HepG2 (cell line): ENCODE data around the gene GMEB2. TPM values are rescaled to one million over a fixed set of nuclear protein-coding genes. Genes with fewer than 3 reads are reported as not detected.

Experiments
- BHLHE40 ChIP-seq: IDR thresholded peaks from 2 replicates; pipeline ENCODE4 v1.6.1; 2011; ENCODE audit warnings: low read length, improper control_type of control experiment
- DZIP1 ChIP-seq: sonication (generic); formaldehyde crosslinking; IDR thresholded peaks from 2 replicates; pipeline ENCODE4 v1.5.0; 2020; ENCODE audit warnings: mild to moderate bottlenecking, missing genetic modification reagents
- E2F1 ChIP-seq: sonication (generic); formaldehyde crosslinking; IDR thresholded peaks from 2 replicates; pipeline ENCODE4 v1.5.0; 2020; ENCODE audit warnings: missing genetic modification reagents
- HNRNPL ChIP-seq: fragments of 200-400 bp; formaldehyde crosslinking; IDR thresholded peaks from 2 replicates; pipeline ENCODE4 v1.6.1; 2017; ENCODE audit warnings: mild to moderate bottlenecking, low read depth, low read length
- IRF9 ChIP-seq: sonication (generic); formaldehyde crosslinking; IDR thresholded peaks from 2 replicates; pipeline ENCODE4 v1.8.0; 2022; ENCODE audit warnings: missing genetic modification reagents, mild to moderate bottlenecking, borderline replicate concordance
- NCOA2 ChIP-seq: sonication (generic); formaldehyde crosslinking; IDR thresholded peaks from 2 replicates; pipeline ENCODE4 v1.8.0; 2022; ENCODE audit warnings: inconsistent platforms
- RXRA ChIP-seq: sonication (generic); formaldehyde crosslinking; IDR thresholded peaks from 2 replicates; pipeline ENCODE4 v1.5.1; 2020; ENCODE audit warnings: missing genetic modification reagents
- SALL2 ChIP-seq: sonication (generic); formaldehyde crosslinking; IDR thresholded peaks from 2 replicates; pipeline ENCODE4 v1.8.1; 2023; ENCODE audit warnings: mild to moderate bottlenecking, missing genetic modification reagents, inconsistent platforms
- SAP130 ChIP-seq: IDR thresholded peaks from 2 replicates; pipeline ENCODE4 v1.6.1; 2016; ENCODE audit warnings: low read depth
- SRY ChIP-seq: sonication (generic); formaldehyde crosslinking; IDR thresholded peaks from 2 replicates; pipeline ENCODE4 v1.8.0; 2022; ENCODE audit warnings: mild to moderate bottlenecking, missing genetic modification reagents
- SUZ12 ChIP-seq: fragments of 150-350 bp; IDR thresholded peaks from 2 replicates; pipeline ENCODE4 v1.6.1; 2014; ENCODE audit warnings: low read depth, low read length
- TFE3 ChIP-seq: IDR thresholded peaks from 2 replicates; pipeline ENCODE4 v1.6.1; 2016
- THAP11 ChIP-seq: IDR thresholded peaks from 2 replicates; pipeline ENCODE4 v1.6.1; 2016; ENCODE audit warnings: missing biosample characterization, missing genetic modification reagents
- ZBTB43 ChIP-seq: sonication (generic); formaldehyde crosslinking; conservative IDR thresholded peaks from 2 replicates; pipeline ENCODE4 v1.4.0; 2020; ENCODE audit warnings: missing genetic modification reagents
- ZFP90 ChIP-seq: sonication (generic); formaldehyde crosslinking; IDR thresholded peaks from 2 replicates; pipeline ENCODE4 v1.8.0; 2022; ENCODE audit warnings: missing genetic modification reagents, mild to moderate bottlenecking, inconsistent platforms, borderline replicate concordance
- ZNF124 ChIP-seq: sonication (generic); formaldehyde crosslinking; IDR thresholded peaks from 2 replicates; pipeline ENCODE4 v1.4.0; 2020; ENCODE audit warnings: missing genetic modification reagents
- ZNF317 ChIP-seq: sonication (generic); formaldehyde crosslinking; IDR thresholded peaks from 2 replicates; pipeline ENCODE4 v1.5.0; 2020; ENCODE audit warnings: mild to moderate bottlenecking, missing genetic modification reagents
- ZNF337 ChIP-seq: sonication (generic); formaldehyde crosslinking; IDR thresholded peaks from 2 replicates; pipeline ENCODE4 v1.5.1; 2020; ENCODE audit warnings: missing genetic modification reagents, low read depth, mild to moderate bottlenecking, borderline replicate concordance
- ZNF644 ChIP-seq: IDR thresholded peaks from 2 replicates; pipeline ENCODE4 v1.6.1; 2016; ENCODE audit warnings: low read depth
- ZNF660 ChIP-seq: sonication (generic); formaldehyde crosslinking; IDR thresholded peaks from 2 replicates; pipeline ENCODE4 v1.5.1; 2020; ENCODE audit warnings: mild to moderate bottlenecking, low read depth, missing genetic modification reagents, borderline replicate concordance
- ZNF672 ChIP-seq: sonication (generic); formaldehyde crosslinking; IDR thresholded peaks from 2 replicates; pipeline ENCODE4 v1.8.1; 2022; ENCODE audit warnings: missing genetic modification reagents
- ZSCAN25 ChIP-seq: sonication (generic); formaldehyde crosslinking; IDR thresholded peaks from 2 replicates; pipeline ENCODE4 v1.8.0; 2022; ENCODE audit warnings: mild to moderate bottlenecking, missing genetic modification reagents
- ZZZ3 ChIP-seq: sonication (generic); formaldehyde crosslinking; IDR thresholded peaks from 2 replicates; pipeline ENCODE4 v1.4.0; 2020; ENCODE audit warnings: missing genetic modification reagents, mild to moderate bottlenecking, borderline replicate concordance
- polyA plus RNA-seq, 8 experiments: library from polyadenylated mRNA; depleted of rRNA in 3 of 8; stranded (reverse) in 7 of 8; unstranded in 1 of 8; fragments of >200 nt; fragmentation: Illumina TruSeq in 4 of 8; extraction: Trizol in 4 of 8; gene quantifications; 2 replicates each; pipeline versions ENCODE4 v1.2.1 to v1.2.3, GENCODE V29; 2011 to 2016; ENCODE audit warnings: low read depth in 4 of 8, missing spikeins in 1 of 8, mixed read lengths in 1 of 8; ENCODE audit not compliant: insufficient read depth in 1 of 8
- total RNA-seq, 5 experiments: library from RNA; depleted of rRNA; stranded (reverse); fragments of >200 nt; fragmentation: Illumina TruSeq; extraction: Trizol; gene quantifications; 2 replicates each; pipeline ENCODE4 v1.2.3, GENCODE V29; 2016; ENCODE audit warnings: low read depth in 1 of 5

Gene GMEB2
- total and polyA plus RNA-seq, 2 of the 13 experiments (the other 11 are each of a cell fraction or from before 2014, with no cell fraction given) = 10.6 to 12.4 TPM

GRCh38 chr20:63577317-63577894, 49.5 kb downstream of the GMEB2 start (continued):
- TF ChIP-seq TFE3 (CRISPR knock-in tag) = peak; percentile 44; the same call in 1 of the 2 replicates
- TF ChIP-seq ZZZ3 (CRISPR knock-in tag) = no peak
- peak; percentile 72; the same call in 1 of the 2 replicates for TF ChIP-seq HNRNPL
- TF ChIP-seq SUZ12 = no peak
- no peak for TF ChIP-seq ZNF337 (CRISPR knock-in tag)
- no peak for TF ChIP-seq DZIP1 (CRISPR knock-in tag)
- 0 out of 2 replicates have a peak, but pooled peaks have one; percentile 22 for TF ChIP-seq ZNF644
- peak; percentile 37 for TF ChIP-seq RXRA (CRISPR knock-in tag)
- TF ChIP-seq ZNF124 (CRISPR knock-in tag) = no peak
- 0 out of 2 replicates have a peak, but pooled peaks have one; percentile 11 for TF ChIP-seq IRF9
- TF ChIP-seq SAP130 (CRISPR knock-in tag) = peak; percentile 76
- 0 out of 2 replicates have a peak, but pooled peaks have one; percentile 29 for TF ChIP-seq SALL2 (CRISPR knock-in tag)
- TF ChIP-seq ZBTB43 (CRISPR knock-in tag) = 0 out of 2 replicates have a peak, but pooled peaks have one; percentile 67
- TF ChIP-seq ZNF672 = no peak
- no peak for TF ChIP-seq ZNF660
- no peak for TF ChIP-seq ZNF317
- TF ChIP-seq ZFP90 (CRISPR knock-in tag) = 0 out of 2 replicates have a peak, but pooled peaks have one; percentile 40
- TF ChIP-seq BHLHE40 = peak; percentile 39; the same call in 1 of the 2 replicates
- TF ChIP-seq NCOA2 (CRISPR knock-in tag) = peak; percentile 29; the same call in 1 of the 2 replicates
- no peak for TF ChIP-seq ZSCAN25
- 0 out of 2 replicates have a peak, but pooled peaks have one; percentile 46 for TF ChIP-seq SRY (CRISPR knock-in tag)
- TF ChIP-seq THAP11 (CRISPR knock-in tag) = peak; percentile 67
- TF ChIP-seq E2F1 (CRISPR knock-in tag) = no peak
